ENCODE results near the gene JDP2. TPM values are rescaled to one million over a fixed set of nuclear protein-coding genes. Genes with fewer than 3 reads are reported as not detected.

The JDP2 gene
- polyA plus RNA-seq, 4 donors, result 21.6 to 32.1 (median 24.5) TPM

DNA sequence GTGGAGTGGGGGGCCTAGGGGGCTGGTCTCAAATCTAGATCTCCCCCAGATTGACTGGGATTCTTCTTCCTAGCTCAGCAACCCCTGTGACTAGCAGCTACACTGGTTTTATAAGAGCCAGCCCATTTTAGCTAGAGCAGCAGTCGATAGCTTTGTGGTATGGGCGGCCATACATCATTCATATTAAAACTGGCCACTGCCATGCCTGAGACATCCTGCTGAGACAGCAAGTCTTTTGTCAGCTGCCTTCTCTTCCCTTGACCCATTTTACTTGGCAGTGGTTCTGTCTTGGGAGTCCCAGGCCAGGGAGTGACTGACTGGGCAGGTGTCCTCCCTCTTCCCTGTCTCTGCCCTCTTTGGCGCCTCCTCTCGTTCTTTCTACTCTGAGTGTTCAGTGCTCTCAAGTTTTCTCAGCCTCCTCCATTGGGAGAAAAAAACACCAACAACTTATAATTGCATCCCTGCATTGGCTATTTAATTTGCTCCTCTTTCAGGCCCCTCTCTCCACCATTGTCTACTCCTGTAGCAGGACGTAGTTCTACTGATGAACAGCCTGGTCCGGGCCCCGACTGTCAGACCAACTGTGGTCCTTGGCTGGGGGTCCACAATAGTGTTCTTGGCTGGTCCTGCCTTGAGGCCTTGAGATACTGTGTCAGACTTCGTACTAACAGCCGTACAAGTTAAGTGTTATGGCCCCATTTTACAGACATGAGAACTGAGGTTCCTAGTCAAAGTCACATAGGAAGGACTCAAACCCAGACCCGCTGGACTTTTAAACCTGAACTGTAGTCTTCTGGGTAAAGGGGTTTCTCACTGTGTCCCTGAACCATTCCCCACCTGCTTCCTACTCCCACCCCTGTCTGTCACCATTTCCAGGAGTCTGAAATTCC is 18.3 kb upstream of the JDP2 start:
- DNase-seq (ENCODE audit: low read depth in 4 of 4, low spot score in 2 of 4), result no peak

DNA sequence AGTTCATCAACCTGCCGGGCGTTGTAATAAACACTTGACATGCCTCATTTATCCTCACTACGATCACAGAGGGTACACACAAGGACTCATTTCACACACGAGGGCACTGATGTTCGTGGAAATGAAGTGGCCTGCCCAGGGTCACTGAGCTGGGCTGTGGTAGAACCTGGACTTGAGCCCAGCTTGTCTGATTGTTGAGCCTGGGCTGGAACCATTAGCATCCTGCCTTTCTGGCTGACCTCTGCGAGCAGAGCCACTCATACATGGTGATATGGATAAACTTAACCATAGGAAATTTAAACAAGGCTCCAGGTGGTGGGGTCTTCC is 16.6 kb upstream of the JDP2 start:
- no peak for DNase-seq (ENCODE audit: low read depth in 4 of 4, low spot score in 2 of 4)

DNA sequence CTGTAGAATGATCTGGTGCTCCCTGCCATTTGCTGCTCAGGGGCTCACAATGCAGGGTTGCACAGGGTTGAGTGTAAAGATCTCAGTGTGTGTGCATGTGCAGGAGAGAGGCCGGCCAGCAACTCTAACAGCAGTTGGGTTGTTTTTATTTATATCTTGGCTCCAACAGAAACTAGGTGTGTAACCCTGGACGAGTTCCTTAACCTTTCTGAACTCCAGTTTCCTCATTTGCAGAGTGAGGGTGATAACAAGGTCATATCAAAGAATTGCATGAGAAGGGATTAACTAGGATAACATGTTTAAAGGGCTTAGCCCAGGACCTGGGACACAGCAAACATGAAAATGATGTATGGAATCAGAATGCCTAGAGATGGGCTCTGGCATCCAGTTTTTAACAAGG is 14.8 kb upstream of the JDP2 start:
- DNase-seq (ENCODE audit: low read depth in 4 of 4, low spot score in 2 of 4), result no peak

DNA sequence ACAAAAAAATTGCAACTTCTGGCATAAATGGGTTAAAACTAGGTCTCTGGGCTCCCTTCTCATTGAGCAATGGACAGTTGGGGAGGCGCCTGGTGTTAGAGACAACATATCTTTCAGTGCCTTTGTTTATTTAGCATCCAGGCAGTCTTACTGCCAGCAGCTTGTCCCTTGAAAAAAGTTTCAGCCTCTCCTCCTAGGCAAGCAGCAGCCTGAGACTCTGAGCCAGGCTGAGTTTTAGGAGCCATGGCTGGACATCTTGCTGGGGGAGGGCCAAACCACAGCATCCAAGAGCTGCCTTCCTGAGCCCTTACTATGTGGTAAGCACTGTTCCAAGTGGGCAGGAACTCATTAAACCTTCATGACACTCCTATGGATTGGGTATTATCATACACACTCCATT is 10.1 kb upstream of the JDP2 start:
- DNase-seq (ENCODE audit: low read depth in 4 of 4, low spot score in 2 of 4), result no peak

DNA sequence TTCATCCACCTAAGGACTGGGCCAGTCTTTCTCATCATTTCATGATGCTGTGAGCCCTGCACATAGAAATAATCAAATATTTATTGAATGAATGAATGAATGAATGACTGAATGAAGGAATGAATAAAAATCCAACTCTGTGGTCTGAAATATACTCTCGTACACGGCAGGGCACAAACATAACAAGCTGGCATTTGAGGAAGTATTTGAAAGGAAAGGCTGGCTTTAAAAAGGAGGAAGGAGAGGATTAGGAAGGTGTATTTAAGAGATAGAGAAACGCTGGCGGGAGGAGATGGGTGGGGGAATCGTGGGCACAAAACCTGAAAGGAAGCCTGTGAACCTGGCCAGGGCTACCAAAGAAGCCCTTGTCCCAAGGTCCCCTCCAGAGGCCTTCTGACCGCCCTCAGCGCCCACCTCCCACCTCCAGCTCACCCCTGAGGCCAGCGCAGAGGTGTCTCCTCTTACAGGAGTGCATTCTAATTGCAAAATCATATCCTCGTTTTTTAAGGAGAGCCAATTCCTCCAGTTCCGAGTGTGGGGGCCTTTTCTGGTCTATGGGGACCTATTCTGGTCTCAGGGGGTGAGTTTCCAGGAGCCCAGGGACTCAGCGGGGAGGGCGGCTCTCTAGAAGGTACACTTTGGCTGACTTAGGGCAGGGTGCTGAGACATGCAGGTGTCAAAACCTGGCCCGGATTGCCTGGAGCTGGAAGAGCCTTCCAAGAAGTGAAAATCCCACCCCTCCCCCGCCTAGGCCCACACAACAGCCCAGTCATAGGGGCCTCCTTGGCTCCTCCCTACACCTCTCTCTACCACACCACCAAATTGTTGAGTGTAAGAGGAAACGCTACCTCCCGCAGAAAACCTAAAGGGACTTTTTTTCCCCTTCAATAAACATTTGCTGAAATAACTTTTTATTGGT is 8.7 kb upstream of the JDP2 start:
- DNase-seq (ENCODE audit: low read depth in 4 of 4, low spot score in 2 of 4), result no peak

DNA sequence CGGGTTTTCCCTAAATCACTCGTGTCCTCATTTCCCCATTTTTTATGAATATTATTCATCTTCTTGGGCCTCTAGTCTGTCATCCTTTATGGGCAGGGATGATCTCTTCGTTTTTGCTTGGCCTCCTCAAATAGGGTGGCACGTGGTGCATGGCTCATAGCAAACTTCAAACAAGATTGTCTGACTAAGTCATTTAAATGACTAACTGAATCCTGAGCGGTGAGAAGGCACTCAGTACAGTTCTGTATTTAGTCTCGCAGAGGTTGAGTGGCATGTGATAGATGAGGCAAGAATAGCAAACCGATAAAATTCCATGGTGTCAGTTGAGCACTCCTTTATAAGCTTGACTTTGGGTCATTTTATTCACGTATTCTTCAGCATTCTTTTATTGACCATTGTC is 5.7 kb upstream of the JDP2 start:
- DNase-seq (ENCODE audit: low read depth in 4 of 4, low spot score in 2 of 4), result no peak

DNA sequence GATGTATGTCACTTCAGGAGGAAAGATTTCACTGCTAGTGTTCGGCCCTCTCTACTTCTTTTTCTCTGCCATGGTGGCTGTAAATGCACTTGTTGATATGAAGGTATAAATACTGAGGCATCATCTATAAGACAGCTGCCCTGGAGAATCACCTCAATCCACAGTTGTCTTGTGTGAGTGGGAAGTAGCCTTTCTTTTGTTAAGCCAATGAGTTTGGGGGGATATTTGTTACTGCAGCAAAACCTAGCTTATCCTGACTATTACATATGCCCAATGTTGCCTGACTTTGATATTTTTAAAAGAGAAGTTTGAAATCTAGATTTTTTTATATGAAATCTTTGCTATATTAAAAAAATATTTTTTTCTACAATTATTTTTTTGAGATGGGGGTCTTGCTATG is 3.3 kb upstream of the JDP2 start:
- no peak for DNase-seq (ENCODE audit: low read depth in 4 of 4, low spot score in 2 of 4)

DNA sequence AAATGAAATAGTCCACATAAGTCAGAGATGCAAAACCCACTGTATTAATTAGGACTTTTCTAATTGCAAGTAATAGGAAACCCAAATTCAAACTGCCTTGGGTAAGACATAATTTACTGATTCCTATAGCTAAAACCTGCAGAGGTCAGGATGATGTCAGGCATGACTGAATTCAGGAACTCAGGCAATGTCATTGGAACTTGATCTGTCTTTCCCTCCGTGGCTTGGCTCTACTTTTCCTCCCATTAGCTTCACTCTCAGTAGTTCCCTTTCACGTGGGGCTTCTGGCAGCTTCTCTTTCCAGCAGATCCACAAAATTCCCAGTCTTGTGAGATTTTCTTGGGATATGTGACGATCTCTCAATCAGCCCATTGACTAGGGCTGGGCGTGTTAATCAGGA is 2.4 kb upstream of the JDP2 start:
- DNase-seq (ENCODE audit: low read depth in 4 of 4, low spot score in 2 of 4), result no peak

DNA sequence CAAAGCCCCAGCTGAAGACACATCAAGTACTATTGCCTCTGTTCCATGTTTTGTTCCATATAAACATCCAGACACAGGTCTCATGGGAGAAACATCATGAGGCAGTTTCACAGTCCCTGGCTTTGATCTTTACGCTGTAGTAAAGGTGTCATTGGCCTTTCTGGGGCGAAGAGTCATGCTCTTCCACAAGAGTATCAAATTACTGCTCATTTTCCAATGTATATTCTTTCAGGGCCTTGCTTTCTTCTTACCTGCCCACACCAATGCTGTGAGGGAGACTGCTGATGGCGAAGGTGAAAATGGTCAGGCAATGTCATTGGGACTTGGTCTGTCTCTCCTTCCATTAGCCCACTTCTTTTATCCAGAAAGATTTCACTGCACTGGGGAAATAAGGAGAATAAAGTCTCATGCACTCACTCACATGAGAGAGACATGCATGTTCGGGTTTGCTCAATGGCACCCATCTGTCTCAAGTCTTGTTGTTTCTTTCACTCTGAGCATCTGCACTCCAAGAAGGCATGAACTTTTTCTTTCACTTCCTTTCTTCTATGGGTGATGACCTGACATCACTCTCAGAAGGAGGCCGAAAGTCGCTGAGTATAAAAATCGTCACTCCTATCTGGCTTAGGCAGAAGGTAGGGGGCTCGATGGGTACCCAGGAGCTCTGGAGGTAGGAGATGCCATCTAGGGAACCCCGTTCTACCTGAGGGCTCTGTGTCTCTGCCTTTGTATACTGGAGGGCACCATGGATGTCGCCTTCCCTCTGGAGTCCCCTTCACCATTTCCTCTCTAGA is 1.3 kb upstream of the JDP2 start:
- DNase-seq (ENCODE audit: low read depth in 4 of 4, low spot score in 2 of 4), result no peak

DNA sequence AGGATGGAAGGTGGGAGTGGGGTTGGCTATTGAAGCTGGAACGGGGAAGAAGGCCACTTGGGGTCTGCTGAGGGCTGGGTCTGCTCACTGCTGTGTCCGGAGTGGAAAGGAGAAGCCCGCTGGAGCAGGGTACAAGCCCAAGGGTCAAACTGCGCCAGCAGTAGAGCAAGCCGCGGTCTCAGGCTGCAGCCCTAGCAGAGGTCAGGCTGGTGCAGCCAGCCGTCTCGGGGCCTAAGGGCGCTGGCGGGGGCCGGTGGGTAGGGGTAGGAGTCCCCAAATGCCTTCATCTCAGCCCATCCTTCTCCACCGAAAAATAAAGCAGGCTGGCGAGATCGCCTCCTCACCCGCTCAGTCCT is 718 bp upstream of the JDP2 start:
- DNase-seq (ENCODE audit: low read depth in 4 of 4, low spot score in 2 of 4), result no peak

DNA sequence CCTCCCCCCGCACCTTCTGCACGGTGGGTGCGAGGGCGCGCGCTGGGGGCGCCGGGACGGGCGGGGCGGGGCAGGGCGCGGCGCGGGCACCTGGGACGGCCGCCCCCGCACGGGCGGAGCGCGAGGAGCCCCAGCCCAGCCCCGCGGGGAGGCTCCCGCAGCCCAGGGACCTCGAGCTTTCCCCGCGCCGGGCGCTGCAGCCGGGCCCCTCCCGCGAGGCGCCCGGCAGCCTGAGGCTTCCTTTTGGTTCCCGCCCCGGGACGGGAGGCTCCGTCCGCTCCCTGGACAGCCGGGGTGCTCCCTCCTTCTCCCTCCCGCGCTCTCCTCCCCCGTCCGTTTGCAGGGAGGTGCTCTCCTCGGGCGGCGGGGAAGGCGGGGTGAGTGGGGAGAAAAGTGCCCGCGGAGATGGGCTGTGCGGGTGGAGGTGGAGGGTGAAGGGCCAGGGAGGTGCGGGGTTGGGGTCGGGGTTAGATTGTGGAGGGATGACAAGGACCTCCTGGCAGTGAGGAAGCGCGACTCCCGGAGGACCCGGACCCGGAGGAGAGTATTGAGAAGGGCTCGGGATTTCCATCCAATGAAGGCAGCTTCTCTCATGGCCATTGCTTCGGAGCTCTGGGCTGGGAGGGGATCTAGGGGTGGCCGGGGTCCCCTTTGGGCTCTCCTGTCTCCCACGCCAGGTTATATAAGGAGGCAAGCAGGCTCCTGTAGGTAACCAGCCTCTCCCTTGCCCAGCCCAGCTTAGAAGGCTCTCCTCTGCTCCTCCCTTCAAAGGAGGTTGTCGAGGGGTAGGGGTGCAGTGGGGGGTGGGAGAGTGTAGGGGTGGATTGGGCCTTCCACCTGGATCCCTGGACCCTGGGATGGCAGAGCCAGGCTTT is 645 bp downstream of the JDP2 start:
- no peak for DNase-seq (ENCODE audit: low read depth in 4 of 4, low spot score in 2 of 4)

DNA sequence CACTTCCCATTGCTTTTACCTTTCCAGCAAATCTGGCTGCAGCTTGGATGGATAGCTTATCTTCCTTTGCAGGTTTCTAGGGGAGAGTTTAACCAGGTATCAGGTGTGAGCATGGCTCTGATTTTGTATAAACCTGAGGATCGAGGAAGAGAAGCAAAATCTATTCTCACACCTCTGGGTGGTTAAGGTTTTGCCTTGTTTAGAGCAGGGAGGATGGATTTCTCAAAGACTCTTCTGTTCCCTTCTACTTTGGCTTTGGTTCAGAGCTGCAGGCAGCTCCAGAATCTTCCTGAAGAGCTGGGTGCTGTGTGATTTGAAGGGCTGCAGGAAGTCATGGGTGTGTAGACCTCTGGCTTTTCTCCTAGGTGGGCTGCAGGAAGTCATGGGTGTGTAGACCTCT is 1.7 kb downstream of the JDP2 start:
- no peak for DNase-seq (ENCODE audit: low read depth in 4 of 4, low spot score in 2 of 4)

DNA sequence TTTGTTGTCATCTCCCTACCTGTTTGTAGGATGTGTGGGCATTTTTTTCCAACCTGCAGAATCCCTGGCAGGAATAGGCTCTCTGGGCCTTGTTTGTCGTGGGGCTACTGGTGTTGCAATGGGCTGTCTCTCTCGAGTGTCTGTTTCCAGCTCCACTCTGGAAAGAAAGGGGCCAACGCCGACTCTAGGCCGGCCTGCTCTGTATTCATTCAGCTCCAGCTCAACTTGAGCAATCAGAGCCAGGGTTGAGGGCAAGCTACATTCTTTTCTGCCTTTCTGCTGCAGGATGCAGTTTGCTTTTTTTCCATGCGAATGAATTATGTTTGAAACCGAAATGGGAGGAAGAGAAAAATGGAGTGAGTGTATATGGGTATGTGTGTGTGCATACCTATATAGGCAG is 2.3 kb downstream of the JDP2 start:
- no peak for DNase-seq (ENCODE audit: low read depth in 4 of 4, low spot score in 2 of 4)

DNA sequence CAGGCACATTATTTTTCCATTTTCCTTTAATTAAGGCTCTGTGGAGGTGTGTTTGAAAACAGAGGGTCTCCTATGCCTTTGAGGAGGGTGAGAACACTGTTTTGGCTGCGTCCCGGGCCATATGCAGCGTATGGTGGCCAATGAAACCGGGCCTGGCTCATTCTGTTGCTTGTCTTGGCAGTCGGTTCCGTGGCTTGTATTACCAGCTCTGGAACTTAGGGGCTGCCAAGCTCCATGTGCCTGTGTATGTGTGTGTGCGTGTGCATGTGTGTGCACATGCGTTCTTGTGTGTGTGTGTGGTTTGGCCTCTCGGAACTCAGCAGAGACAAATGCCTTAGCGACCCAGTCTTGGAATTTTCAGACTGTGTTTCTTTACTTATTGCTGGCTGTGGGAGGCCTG is 2.7 kb downstream of the JDP2 start:
- no peak for DNase-seq (ENCODE audit: low read depth in 4 of 4, low spot score in 2 of 4)

DNA sequence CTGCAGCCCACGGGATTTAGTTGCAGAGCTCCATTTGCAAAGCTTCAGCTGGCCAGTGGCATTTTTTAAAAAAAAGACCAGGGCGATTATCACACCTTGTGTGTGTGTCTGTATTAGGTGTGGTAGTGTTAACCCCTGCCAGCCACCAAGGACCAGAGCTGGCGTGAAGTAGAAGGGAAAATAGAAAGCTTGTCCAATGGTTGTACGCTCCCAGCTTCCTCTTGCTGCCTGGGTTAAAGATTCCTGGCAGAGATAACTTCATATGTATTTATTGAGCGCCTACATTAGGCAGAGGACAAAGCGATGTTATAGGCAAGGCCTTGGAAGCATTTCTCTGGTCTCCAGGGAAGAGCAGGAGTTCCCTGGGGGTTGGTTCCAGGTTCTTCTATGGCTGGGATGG is 3.2 kb downstream of the JDP2 start:
- no peak for DNase-seq (ENCODE audit: low read depth in 4 of 4, low spot score in 2 of 4)

DNA sequence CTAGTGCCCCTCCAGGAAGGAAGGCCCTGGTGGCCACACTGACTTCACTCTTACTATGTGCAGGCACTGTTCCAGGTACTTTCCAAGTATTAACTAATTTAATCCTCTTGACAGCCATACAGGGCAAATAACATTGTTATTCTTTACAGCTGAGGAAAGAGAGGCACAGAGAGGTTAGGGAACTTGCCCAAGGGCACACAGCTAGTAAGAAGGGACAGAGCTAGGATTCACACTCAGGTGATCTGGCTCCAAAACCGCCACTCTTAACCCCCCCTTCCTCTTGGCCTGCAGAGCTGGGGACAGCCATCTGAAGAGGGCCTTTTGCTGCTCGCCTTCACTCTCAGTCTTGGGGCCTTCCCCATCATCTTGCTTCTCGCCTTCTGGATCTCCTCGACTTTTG is 4.0 kb downstream of the JDP2 start:
- no peak for DNase-seq (ENCODE audit: low read depth in 4 of 4, low spot score in 2 of 4)

DNA sequence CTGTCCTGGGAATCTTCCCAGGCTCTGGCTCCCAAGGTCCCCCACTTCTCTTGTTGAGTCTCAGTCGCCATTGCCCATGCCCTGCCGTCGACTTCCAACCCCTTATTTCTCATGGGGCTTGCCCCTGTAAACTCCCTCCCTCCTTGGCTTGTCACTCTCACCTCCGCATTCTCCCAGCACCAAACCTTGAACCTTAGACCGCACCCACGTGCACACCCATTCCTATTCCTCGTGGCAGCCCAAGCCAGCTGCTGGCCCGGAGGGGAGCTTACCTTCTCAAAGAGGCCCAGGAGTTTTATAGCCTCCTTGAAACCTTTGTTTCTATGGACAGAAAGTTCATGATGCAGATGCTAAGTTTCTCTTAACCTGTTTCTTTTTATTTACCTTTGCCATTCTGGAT is 4.6 kb downstream of the JDP2 start:
- no peak for DNase-seq (ENCODE audit: low read depth in 4 of 4, low spot score in 2 of 4)

DNA sequence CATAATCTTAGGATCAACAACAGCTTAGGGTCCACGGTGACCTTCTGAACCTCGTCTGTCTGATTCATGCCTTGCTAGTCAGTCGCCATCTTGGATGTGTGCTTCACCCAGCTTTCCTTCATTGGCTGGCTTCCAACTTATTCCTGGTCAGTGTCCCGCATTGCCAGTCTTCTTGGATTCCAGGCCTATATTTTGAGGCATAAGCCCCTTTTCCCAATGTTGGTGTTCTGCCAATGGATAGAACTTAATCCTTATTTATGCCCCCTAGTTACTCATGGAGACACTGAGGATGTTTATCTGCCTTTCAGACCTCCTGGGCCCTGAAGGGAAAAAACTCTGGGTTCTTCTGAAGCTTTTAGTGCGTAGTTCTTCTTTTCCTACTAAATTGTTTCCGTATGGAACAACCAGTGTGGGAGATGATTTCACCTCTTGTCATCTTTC is 5.8 kb downstream of the JDP2 start:
- no peak for DNase-seq (ENCODE audit: low read depth in 4 of 4, low spot score in 2 of 4)

DNA sequence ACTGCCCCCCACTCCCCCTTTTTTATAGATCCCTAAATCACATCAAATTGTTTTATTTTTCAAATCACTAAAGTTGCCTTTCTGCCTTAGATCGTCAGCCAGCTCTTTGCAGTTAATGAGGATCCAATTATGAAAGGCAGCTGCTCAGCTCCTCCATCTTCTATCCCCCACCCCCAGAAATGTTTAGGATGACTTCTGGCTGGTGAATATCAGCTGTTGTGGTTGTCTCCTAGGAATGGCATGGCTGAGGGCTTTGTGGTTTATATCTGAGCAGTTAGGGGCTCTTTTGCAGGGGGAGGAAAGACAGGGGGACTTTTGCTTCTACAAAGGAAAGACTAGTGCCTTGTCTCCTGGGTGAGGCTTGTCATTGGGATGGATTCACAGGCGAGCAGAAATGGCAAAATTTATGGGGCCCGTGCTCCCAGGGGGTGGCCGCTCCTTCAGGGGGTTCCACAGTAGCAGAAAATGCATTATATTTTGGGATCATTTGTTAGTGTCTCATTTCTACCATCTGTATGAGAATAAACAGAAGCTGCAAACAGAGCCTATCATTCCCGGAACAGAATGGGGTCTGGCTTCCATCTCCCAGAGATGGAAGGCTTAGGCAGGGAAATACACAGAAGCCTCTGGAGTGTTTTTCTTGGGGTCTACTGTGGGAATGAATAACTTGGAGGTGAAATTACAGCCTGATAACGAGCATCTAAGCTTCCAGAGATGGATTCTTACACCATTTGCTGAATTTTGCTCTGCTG is 6.5 kb downstream of the JDP2 start:
- no peak for DNase-seq (ENCODE audit: low read depth in 4 of 4, low spot score in 2 of 4)

DNA sequence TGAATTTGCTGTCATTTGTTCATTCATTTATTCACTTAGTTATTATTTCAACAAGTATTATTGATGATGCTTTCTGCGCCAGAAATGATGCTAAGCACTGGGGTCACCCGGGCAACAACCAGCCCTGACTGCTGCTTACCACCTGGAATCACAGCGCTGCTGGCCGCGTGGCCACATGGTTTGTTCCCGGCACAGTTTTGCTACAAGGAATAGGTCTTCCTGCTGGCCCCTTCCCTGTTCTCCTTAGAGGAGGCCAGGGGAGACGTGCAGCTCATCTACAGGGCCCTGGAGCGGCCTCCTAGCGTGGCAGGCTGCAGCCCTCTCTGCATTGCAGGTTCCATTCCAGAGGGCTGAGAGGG is 7.0 kb downstream of the JDP2 start:
- no peak for DNase-seq (ENCODE audit: low read depth in 4 of 4, low spot score in 2 of 4)

All from left renal cortex interstitium (tissue), 4 donors.